ENCODE data around the gene FSCN2.

Gene FSCN2

GRCh38 chr17:81556863-81557262 is 28.7 kb downstream of the FSCN2 start:
- ATAC-seq: no peak
- TF ChIP-seq CSDC2 (CRISPR knock-in tag; IDR thresholded peaks at IDR 0.05) (no peak), PPARA (CRISPR knock-in tag; IDR thresholded peaks at IDR 0.05; ENCODE audit: borderline replicate concordance) (no peak), SNAI2 (CRISPR knock-in tag; IDR thresholded peaks at IDR 0.05) (no peak), ZC3H10 (CRISPR knock-in tag; IDR thresholded peaks at IDR 0.05) (no peak), OSR1 (CRISPR knock-in tag; IDR thresholded peaks at IDR 0.05) (no peak), ISL1 (CRISPR knock-in tag; IDR thresholded peaks at IDR 0.05) (no peak), ZNF565 (CRISPR knock-in tag; conservative IDR thresholded peaks at IDR 0.05; ENCODE audit: low read depth) (no peak), POU6F1 (CRISPR knock-in tag; IDR thresholded peaks at IDR 0.05; ENCODE audit: borderline replicate concordance, low read depth) (no peak), ZFP3 (CRISPR knock-in tag; IDR thresholded peaks at IDR 0.05) (no peak), CSRNP3 (CRISPR knock-in tag; IDR thresholded peaks at IDR 0.05) (no peak), PATZ1 (CRISPR knock-in tag; IDR thresholded peaks at IDR 0.05; ENCODE audit: borderline replicate concordance) (no peak), TSHZ2 (CRISPR knock-in tag; IDR thresholded peaks at IDR 0.05) (no peak)

- no peak for ATAC-seq
Measured at GRCh38 chr17:81557276-81558114, 29.3 kb downstream of the FSCN2 start.

More at GRCh38 chr17:81557276-81558114, 29.3 kb downstream of the FSCN2 start:
- TF ChIP-seq CREB5 (CRISPR knock-in tag; IDR thresholded peaks at IDR 0.05; ENCODE audit: low read depth) (no peak), SNAI2 (CRISPR knock-in tag; IDR thresholded peaks at IDR 0.05) (no peak), TOX (CRISPR knock-in tag; IDR thresholded peaks at IDR 0.05; ENCODE audit: borderline replicate concordance) (no peak), OSR1 (CRISPR knock-in tag; IDR thresholded peaks at IDR 0.05) (no peak), ZNF70 (CRISPR knock-in tag; IDR thresholded peaks at IDR 0.05) (no peak), POU6F1 (CRISPR knock-in tag; IDR thresholded peaks at IDR 0.05; ENCODE audit: borderline replicate concordance, low read depth) (no peak), TCF4 (CRISPR knock-in tag; IDR thresholded peaks at IDR 0.05; ENCODE audit: borderline replicate concordance) (no peak), CSRNP3 (CRISPR knock-in tag; IDR thresholded peaks at IDR 0.05) (no peak), PPARA (CRISPR knock-in tag; IDR thresholded peaks at IDR 0.05; ENCODE audit: borderline replicate concordance) (no peak), ZFP3 (CRISPR knock-in tag; IDR thresholded peaks at IDR 0.05) (no peak), ZC3H10 (CRISPR knock-in tag; IDR thresholded peaks at IDR 0.05) (no peak), PATZ1 (CRISPR knock-in tag; IDR thresholded peaks at IDR 0.05; ENCODE audit: borderline replicate concordance) (no peak), ESRRG (CRISPR knock-in tag; IDR thresholded peaks at IDR 0.05) (no peak)
